GM12873 (cell line): ENCODE results near the gene ITPRIPL2.

ENCODE experiments used
- CTCF ChIP-seq: IDR thresholded peaks from 2 replicates; pipeline ENCODE4 v1.5.1; 2012; ENCODE audit warnings: low read depth, mild to moderate bottlenecking, moderate library complexity, low read length, control low read depth; ENCODE audit not compliant: insufficient read depth; ENCODE audit errors: missing control alignments

Gene ITPRIPL2

GRCh38 chr16:19148189-19148588, 34.4 kb downstream of the ITPRIPL2 start:
- TF ChIP-seq CTCF, result no peak

GRCh38 chr16:19151310-19151709, 37.5 kb downstream of the ITPRIPL2 start:
- no peak for TF ChIP-seq CTCF

- TF ChIP-seq CTCF, result no peak
Measured at GRCh38 chr16:19152042-19152441, 38.3 kb downstream of the ITPRIPL2 start.

GRCh38 chr16:19153876-19154275, 40.1 kb downstream of the ITPRIPL2 start:
- no peak for TF ChIP-seq CTCF

GRCh38 chr16:19162085-19162484, 48.3 kb downstream of the ITPRIPL2 start:
- TF ChIP-seq CTCF, result no peak

- no peak for TF ChIP-seq CTCF
Measured at GRCh38 chr16:19163215-19163614, 49.5 kb downstream of the ITPRIPL2 start.

- no peak for TF ChIP-seq CTCF
Measured at GRCh38 chr16:19164285-19164684, 50.5 kb downstream of the ITPRIPL2 start.
